Peyer's patch (tissue), 4 donors: ENCODE measurements around the gene SLC22A23. TPM values are rescaled to one million over a fixed set of nuclear protein-coding genes. Genes with fewer than 3 reads are reported as not detected.

Source experiments
- DNase-seq, 3 donors: peaks; one replicate each; pipeline ENCODE4 v3.0.0-alpha.2; 2017 to 2019
- H3K27ac ChIP-seq, 4 donors: fragments of 200-600 bp; sonication (generic); one replicate each; pipeline ENCODE4 v1.5.1; 2016 to 2019
- H3K27me3 ChIP-seq, 2 donors: fragments of 200-600 bp; sonication (generic); one replicate each; pipeline ENCODE4 v1.5.1; 2019
- H3K36me3 ChIP-seq, 3 donors: fragments of 200-600 bp; sonication (generic); one replicate each; pipeline ENCODE4 v1.5.1; 2016 to 2019
- H3K4me1 ChIP-seq, 4 donors: fragments of 200-600 bp; sonication (generic); one replicate each; pipeline ENCODE4 v1.5.1; 2016 to 2019
- H3K4me3 ChIP-seq, 4 donors: fragments of 200-600 bp; sonication (generic); 1 replicate in 3 of 4; 2 replicates in 1 of 4; pipeline ENCODE4 v1.5.1; 2016 to 2019; ENCODE audit warnings: mild to moderate bottlenecking in 1 of 4
- H3K9me3 ChIP-seq, 4 donors: fragments of 200-600 bp; sonication (generic); one replicate each; pipeline ENCODE4 v1.5.1; 2016 to 2019; ENCODE audit warnings: mild to moderate bottlenecking in 1 of 4
- CTCF ChIP-seq, 6 experiments: fragments of 450-650 bp in 4 of 6; fragments of 200-600 bp in 2 of 6; sonication (generic) in 1 of 6; IDR thresholded peaks; one replicate each; pipeline ENCODE4 v1.5.1; 2017 to 2019; ENCODE audit warnings: antibody characterized with exemption in 6 of 6, mild to moderate bottlenecking in 3 of 6, moderate library complexity in 1 of 6
- POLR2A ChIP-seq, 2 donors: fragments of 450-650 bp; IDR thresholded peaks; one replicate each; pipeline ENCODE4 v1.5.1; 2017; ENCODE audit warnings: antibody characterized with exemption in 2 of 2, mild to moderate bottlenecking in 2 of 2, moderate library complexity in 2 of 2
- total RNA-seq, 4 donors: library from RNA; depleted of rRNA; stranded (reverse); fragments of >200 nt; gene quantifications; one replicate each; pipeline ENCODE4 v1.1.0, GENCODE V29; 2016

SLC22A23 gene
- total RNA-seq, 4 donors from 2014 or later: 22.3 to 145 (median 91.6) TPM

GRCh38 chr6:3232017-3232945, 224.6 kb downstream of the SLC22A23 start:
- H3K4me3 ChIP-seq: peak overlapping the region in 3 of 4 donors; percentile 27 to 52 (median 50)
- no peaks in the 10 kb centered on the region for H3K9me3 ChIP-seq
- no peaks in the 10 kb centered on the region for H3K36me3 ChIP-seq
- peaks cover 4 to 42% (median 36%) of the 10 kb centered on the region in 4 donors for H3K4me1 ChIP-seq
- TF ChIP-seq POLR2A (IDR thresholded peaks at IDR 0.05) (no peak), CTCF (IDR thresholded peaks at IDR 0.05) (no peak)
- no peak overlapping the region for H3K27ac ChIP-seq
- DNase-seq: no peak
- peaks cover 4 to 35% of the 10 kb centered on the region in 2 donors for H3K27me3 ChIP-seq

- peaks cover 10 to 37% of the 10 kb centered on the region in 2 donors for H3K27me3 ChIP-seq
- TF ChIP-seq CTCF (IDR thresholded peaks at IDR 0.05) (no peak), POLR2A (IDR thresholded peaks at IDR 0.05) (no peak)
- peaks cover 11 to 51% (median 44%) of the 10 kb centered on the region in 4 donors for H3K4me1 ChIP-seq
These were observed 225.4 kb downstream of the SLC22A23 start for GRCh38 chr6:3231247-3232016.

GRCh38 chr6:3230900-3231246, 226.0 kb downstream of the SLC22A23 start:
- no peak for DNase-seq
- no peaks in the 10 kb centered on the region for H3K9me3 ChIP-seq
- peaks cover 11 to 51% (median 44%) of the 10 kb centered on the region in 4 donors for H3K4me1 ChIP-seq
- TF ChIP-seq CTCF (IDR thresholded peaks at IDR 0.05) (no peak), POLR2A (IDR thresholded peaks at IDR 0.05) (no peak)
- H3K4me3 ChIP-seq: peak overlapping the region; percentile 27 to 52 (median 40)
- H3K27me3 ChIP-seq: peaks cover 10 to 37% of the 10 kb centered on the region in 2 donors
- H3K27ac ChIP-seq: peak overlapping the region in 3 of 4 donors; percentile 24 to 53 (median 27)
- H3K36me3 ChIP-seq: no peaks in the 10 kb centered on the region

More at GRCh38 chr6:3231247-3232016, 225.4 kb downstream of the SLC22A23 start:
- peak; percentile 19 to 85 (median 79) for DNase-seq
- Histone ChIP-seq H3K4me3 (peak overlapping the region; percentile 27 to 52 (median 40)), H3K9me3 (no peaks in the 10 kb centered on the region), H3K27ac (peak overlapping the region in 3 of 4 donors; percentile 24 to 53 (median 27)), H3K36me3 (no peaks in the 10 kb centered on the region)

- H3K36me3 ChIP-seq: no peaks in the 10 kb centered on the region
- peaks cover 10 to 37% of the 10 kb centered on the region in 2 donors for H3K27me3 ChIP-seq
- H3K9me3 ChIP-seq: no peaks in the 10 kb centered on the region
- peaks cover 11 to 51% (median 44%) of the 10 kb centered on the region in 4 donors for H3K4me1 ChIP-seq
- H3K27ac ChIP-seq: no peak overlapping the region
- DNase-seq: no peak
- no peak overlapping the region for H3K4me3 ChIP-seq
- TF ChIP-seq POLR2A (IDR thresholded peaks at IDR 0.05) (no peak), CTCF (IDR thresholded peaks at IDR 0.05) (no peak)
These were observed 226.5 kb downstream of the SLC22A23 start for GRCh38 chr6:3230256-3230882.

GRCh38 chr6:3229566-3230178, 227.2 kb downstream of the SLC22A23 start:
- Histone ChIP-seq H3K36me3 (no peaks in the 10 kb centered on the region), H3K4me3 (peak overlapping the region in 2 of 4 donors; percentile 37 to 45), H3K27ac (no peak overlapping the region), H3K27me3 (peaks cover 10 to 37% of the 10 kb centered on the region in 2 donors), H3K4me1 (peaks cover 11 to 51% (median 44%) of the 10 kb centered on the region in 4 donors), H3K9me3 (no peaks in the 10 kb centered on the region)
- TF ChIP-seq POLR2A (IDR thresholded peaks at IDR 0.05): no peak
- no peak for TF ChIP-seq CTCF (IDR thresholded peaks at IDR 0.05)
- DNase-seq: peak in 2 of 3 donors; percentile 33 to 51
